ENCODE measurements around the gene ALK. TPM values are rescaled to one million over a fixed set of nuclear protein-coding genes. Genes with fewer than 3 reads are reported as not detected.

ALK gene
- total RNA-seq, 2 donors from 2014 or later = 0.16 to 0.26 TPM

DNA sequence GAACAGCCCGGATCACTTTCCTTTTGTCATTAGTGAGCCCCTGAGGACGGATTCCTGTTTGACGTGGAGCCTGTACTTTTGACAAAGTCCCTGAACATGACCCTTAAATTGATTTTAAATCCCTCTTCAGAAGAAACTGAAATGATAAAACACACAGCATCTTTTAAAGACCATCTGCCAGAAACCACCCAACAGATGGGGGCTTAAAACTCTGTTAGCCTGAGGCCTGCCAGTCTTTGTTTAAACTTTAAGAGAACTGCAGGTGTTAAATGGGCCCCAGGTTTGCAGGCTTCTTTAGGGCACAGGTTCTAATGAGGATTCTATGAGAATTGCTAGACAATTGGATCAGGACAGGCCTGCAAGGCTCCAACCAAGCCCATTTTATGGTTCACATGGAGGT is 177.9 kb downstream of the ALK start:
- no peak overlapping the region for H3K27ac ChIP-seq
- no peaks in the 10 kb centered on the region for H3K27me3 ChIP-seq
- no peak for DNase-seq (ENCODE audit: low spot score)
- H3K4me1 ChIP-seq = no peaks in the 10 kb centered on the region
- no peak overlapping the region for H3K4me3 ChIP-seq
- H3K9me3 ChIP-seq = no peaks in the 10 kb centered on the region
- H3K36me3 ChIP-seq = no peaks in the 10 kb centered on the region
- TF ChIP-seq, protein P1, sequence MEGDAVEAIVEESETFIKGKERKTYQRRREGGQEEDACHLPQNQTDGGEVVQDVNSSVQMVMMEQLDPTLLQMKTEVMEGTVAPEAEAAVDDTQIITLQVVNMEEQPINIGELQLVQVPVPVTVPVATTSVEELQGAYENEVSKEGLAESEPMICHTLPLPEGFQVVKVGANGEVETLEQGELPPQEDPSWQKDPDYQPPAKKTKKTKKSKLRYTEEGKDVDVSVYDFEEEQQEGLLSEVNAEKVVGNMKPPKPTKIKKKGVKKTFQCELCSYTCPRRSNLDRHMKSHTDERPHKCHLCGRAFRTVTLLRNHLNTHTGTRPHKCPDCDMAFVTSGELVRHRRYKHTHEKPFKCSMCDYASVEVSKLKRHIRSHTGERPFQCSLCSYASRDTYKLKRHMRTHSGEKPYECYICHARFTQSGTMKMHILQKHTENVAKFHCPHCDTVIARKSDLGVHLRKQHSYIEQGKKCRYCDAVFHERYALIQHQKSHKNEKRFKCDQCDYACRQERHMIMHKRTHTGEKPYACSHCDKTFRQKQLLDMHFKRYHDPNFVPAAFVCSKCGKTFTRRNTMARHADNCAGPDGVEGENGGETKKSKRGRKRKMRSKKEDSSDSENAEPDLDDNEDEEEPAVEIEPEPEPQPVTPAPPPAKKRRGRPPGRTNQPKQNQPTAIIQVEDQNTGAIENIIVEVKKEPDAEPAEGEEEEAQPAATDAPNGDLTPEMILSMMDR (IDR thresholded peaks at IDR 0.05) = no peak

DNA sequence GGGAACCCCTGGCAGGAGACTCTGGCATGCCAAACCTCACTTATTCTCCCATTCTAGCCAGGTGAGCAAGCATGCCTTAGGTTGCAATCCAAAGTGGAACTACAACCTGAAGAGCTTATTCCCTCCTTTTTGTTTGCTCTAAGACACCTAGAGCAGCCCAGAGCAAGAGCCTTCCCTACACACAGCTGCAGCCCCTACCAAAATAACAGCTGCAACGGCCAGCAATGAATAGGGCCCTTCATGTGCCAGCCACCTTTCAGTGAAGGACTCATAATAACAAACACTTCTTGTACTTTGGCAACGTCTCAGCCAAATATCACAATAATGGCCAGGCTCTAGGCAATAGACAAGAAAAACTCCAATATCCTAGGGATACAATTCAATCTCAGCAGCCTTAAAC is 178.7 kb downstream of the ALK start:
- no peaks in the 10 kb centered on the region for H3K4me1 ChIP-seq
- H3K27ac ChIP-seq = no peak overlapping the region
- TF ChIP-seq, protein P1 (IDR thresholded peaks at IDR 0.05) = no peak
- no peak for DNase-seq (ENCODE audit: low spot score)
- no peaks in the 10 kb centered on the region for H3K27me3 ChIP-seq
- no peaks in the 10 kb centered on the region for H3K36me3 ChIP-seq
- H3K9me3 ChIP-seq = no peaks in the 10 kb centered on the region
- H3K4me3 ChIP-seq = no peak overlapping the region

DNA sequence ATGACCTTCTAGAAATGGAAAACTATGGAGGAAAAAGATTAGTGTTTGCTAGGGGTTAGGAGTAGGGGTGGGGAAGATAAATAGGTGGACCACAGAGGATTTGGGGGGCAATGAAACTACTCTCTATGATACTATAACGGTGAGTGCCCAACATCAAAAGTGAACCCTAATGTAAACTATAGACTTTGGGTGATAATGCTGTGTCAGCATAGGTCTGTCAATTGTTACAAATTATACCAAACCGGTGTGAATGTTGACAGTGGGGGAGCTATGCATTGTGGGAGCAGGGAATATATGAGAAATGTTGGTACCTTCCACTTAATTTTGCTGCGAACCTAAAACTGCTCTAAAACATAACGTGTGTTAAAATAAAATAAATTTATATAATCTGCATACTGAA is 180.3 kb downstream of the ALK start:
- DNase-seq (ENCODE audit: low spot score) = no peak

DNA sequence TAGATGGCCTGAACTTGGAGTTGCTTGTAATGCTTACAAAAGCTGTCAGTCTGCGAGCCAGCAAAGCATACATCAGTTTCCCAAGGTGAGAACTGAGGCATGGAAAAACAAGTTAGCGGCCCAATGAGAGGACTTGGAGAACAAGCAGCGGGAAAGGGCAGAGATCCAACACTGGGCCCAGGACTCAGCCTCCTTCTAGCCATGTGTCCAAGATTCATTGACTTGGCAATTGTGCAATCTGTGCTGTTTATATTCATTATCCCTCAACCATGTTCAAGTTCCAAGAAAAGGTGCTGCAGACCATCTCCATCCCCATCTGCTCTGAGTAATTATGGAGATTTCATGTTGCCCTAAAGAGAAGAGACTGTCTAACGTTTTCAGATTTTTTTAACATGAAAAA is 187.4 kb downstream of the ALK start:
- Histone ChIP-seq H3K27ac (no peak overlapping the region), H3K36me3 (no peaks in the 10 kb centered on the region), H3K4me3 (no peak overlapping the region), H3K27me3 (no peaks in the 10 kb centered on the region), H3K4me1 (no peaks in the 10 kb centered on the region), H3K9me3 (no peaks in the 10 kb centered on the region)
- DNase-seq (ENCODE audit: low spot score) = no peak
- TF ChIP-seq, protein P1 (IDR thresholded peaks at IDR 0.05) = no peak

More for the DNA sequence above, 180.3 kb downstream of the ALK start:
- H3K9me3 ChIP-seq = no peaks in the 10 kb centered on the region
- no peak overlapping the region for H3K4me3 ChIP-seq
- TF ChIP-seq, protein P1 (IDR thresholded peaks at IDR 0.05) = no peak
- no peak overlapping the region for H3K27ac ChIP-seq
- no peaks in the 10 kb centered on the region for H3K4me1 ChIP-seq
- H3K36me3 ChIP-seq = no peaks in the 10 kb centered on the region
- H3K27me3 ChIP-seq = no peaks in the 10 kb centered on the region

DNA sequence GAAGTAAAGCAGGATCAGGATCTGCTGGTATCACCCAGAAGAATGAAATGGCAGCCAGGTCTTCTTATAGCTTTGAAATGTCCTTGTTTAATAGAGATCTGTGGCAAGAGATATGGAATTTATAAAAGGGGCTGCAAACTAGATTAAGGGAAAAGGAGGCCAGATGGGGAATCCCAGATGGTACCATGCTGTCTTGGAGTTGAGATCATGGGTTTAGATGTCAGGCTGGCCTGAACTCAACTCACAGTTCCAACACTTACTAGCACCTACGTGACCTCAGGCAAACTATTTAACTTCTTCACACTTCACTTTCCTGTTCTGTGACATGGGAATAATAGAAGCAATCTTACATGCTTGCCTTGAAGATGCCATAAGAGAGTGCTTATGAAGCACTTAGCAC is 188.2 kb downstream of the ALK start:
- Histone ChIP-seq H3K27ac (no peak overlapping the region), H3K9me3 (no peaks in the 10 kb centered on the region), H3K27me3 (no peaks in the 10 kb centered on the region), H3K36me3 (no peaks in the 10 kb centered on the region), H3K4me3 (no peak overlapping the region), H3K4me1 (no peaks in the 10 kb centered on the region)
- TF ChIP-seq, protein P1 (IDR thresholded peaks at IDR 0.05) = no peak
- DNase-seq (ENCODE audit: low spot score) = no peak

DNA sequence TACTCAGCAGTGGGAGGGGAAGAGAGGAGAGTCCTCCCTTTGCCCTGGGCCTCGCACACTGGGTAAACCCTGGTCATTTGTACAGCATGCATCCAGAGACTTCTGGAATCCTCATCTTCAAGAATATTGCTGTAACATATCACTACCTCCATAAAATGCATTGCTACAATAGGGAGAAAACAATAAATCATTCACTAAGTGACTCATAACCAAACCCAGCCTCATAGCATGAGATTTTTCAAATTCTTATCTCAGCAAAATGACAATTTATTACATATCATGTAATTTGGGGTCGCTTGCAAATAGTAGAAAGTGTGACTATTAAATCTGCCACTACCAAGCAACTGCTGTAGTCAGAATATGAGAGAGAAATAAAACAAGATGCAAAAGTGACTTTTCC is 189.4 kb downstream of the ALK start:
- TF ChIP-seq, protein P1 (IDR thresholded peaks at IDR 0.05) = no peak
- Histone ChIP-seq H3K27ac (no peak overlapping the region), H3K36me3 (no peaks in the 10 kb centered on the region), H3K4me3 (no peak overlapping the region), H3K4me1 (no peaks in the 10 kb centered on the region), H3K27me3 (no peaks in the 10 kb centered on the region), H3K9me3 (no peaks in the 10 kb centered on the region)
- no peak for DNase-seq (ENCODE audit: low spot score)

Data from right atrium auricular region (tissue), 2 donors.